ENCODE data around the gene PIK3CG. TPM values are rescaled to one million over a fixed set of nuclear protein-coding genes. Genes with fewer than 3 reads are reported as not detected.
"Not testable (repeated sequence)": the region's sequence is repeated elsewhere in the genome, so short reads cannot be mapped to it uniquely, and the experiment has no call there.

PIK3CG gene
- total RNA-seq, 2 donors from 2014 or later, result 0.11 TPM; not detected in 1

DNA sequence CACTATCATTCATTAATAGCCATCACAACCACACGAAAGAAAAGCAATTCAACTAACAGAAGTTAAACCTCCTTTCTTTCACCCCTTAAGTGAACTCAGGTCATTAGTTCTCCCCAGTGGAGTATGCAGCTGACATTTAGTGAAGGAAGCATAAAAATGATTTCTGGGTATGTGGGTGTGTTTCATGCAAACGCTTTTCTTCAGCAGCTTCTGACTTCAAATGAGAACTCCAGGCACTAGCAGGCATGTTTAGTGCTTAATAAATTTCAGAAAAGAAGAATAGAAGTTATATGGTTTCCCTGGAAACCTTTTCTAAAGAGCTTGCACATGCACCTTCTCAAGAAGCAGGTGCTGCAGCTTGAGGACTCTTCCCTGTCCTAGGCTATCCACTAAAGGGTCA, 62.5 kb downstream of the PIK3CG start:
- Histone ChIP-seq H3K4me3 (ENCODE audit: low read length) (no peak overlapping the region), H3K4me1 (ENCODE audit: control insufficient read depth, insufficient read depth, low read length) (no peaks in the 10 kb centered on the region), H3K27me3 (ENCODE audit: control insufficient read depth, insufficient read depth, low read length, poor library complexity, severe bottlenecking) (no peaks in the 10 kb centered on the region), H3K9ac (ENCODE audit: extremely low read depth, low read length, poor library complexity, severe bottlenecking) (no peak overlapping the region), H3K36me3 (ENCODE audit: control insufficient read depth, insufficient read depth, low read length) (no peaks in the 10 kb centered on the region), H3K9me3 (ENCODE audit: control insufficient read depth, low read length) (no peaks in the 10 kb centered on the region), H3K27ac (ENCODE audit: low read depth, low read length) (no peak overlapping the region)
- 85% methylated on average over 2 of the region's 2 CpGs; no CpG with 5 or more reads in 1 of the 2 experiments for WGBS, 2 experiments (ENCODE audit: insufficient coverage in 1 of 2, insufficient read length in 1 of 2)
- TF ChIP-seq, protein P1, sequence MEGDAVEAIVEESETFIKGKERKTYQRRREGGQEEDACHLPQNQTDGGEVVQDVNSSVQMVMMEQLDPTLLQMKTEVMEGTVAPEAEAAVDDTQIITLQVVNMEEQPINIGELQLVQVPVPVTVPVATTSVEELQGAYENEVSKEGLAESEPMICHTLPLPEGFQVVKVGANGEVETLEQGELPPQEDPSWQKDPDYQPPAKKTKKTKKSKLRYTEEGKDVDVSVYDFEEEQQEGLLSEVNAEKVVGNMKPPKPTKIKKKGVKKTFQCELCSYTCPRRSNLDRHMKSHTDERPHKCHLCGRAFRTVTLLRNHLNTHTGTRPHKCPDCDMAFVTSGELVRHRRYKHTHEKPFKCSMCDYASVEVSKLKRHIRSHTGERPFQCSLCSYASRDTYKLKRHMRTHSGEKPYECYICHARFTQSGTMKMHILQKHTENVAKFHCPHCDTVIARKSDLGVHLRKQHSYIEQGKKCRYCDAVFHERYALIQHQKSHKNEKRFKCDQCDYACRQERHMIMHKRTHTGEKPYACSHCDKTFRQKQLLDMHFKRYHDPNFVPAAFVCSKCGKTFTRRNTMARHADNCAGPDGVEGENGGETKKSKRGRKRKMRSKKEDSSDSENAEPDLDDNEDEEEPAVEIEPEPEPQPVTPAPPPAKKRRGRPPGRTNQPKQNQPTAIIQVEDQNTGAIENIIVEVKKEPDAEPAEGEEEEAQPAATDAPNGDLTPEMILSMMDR (conservative IDR thresholded peaks at IDR 0.05), result no peak
- Mint-ChIP-seq H3K36me3 (ENCODE audit: low read depth) (no peaks in the 10 kb centered on the region), H3K27ac (no peak overlapping the region), H3K4me3 (no peak overlapping the region), H3K9me3 (peaks cover 4% of the 10 kb centered on the region), H3K27me3 (ENCODE audit: insufficient read depth) (peaks cover 2% of the 10 kb centered on the region), H3K4me1 (no peaks in the 10 kb centered on the region)
- no peak for DNase-seq

DNA sequence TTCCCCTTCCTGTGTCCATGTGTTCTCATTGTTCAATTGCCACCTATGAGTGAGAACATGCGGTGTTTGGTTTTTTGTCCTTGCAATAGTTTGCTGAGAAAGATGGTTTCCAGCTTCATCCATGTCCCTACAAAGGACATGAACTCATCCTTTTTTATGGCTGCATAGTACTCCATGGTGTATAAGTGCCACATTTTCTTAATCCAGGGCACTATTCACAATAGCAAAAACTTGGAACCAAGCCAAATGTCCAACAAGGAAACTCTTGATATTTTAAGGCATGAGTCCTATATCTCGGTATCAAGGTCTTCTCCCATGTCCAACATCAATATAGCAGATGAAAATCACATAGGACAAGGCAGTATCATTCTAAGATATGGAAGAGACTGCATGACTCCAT, 64.5 kb downstream of the PIK3CG start:
- H3K27me3 Mint-ChIP-seq (ENCODE audit: insufficient read depth); H3K27ac Mint-ChIP-seq; H3K9ac ChIP-seq (ENCODE audit: extremely low read depth, low read length, poor library complexity, severe bottlenecking); H3K4me1 Mint-ChIP-seq; H3K27ac ChIP-seq (ENCODE audit: low read depth, low read length); H3K27me3 ChIP-seq (ENCODE audit: control insufficient read depth, insufficient read depth, low read length, poor library complexity, severe bottlenecking); H3K36me3 Mint-ChIP-seq (ENCODE audit: low read depth); H3K4me1 ChIP-seq (ENCODE audit: control insufficient read depth, insufficient read depth, low read length); H3K4me3 Mint-ChIP-seq; DNase-seq; H3K4me3 ChIP-seq (ENCODE audit: low read length); H3K36me3 ChIP-seq (ENCODE audit: control insufficient read depth, insufficient read depth, low read length); H3K9me3 ChIP-seq (ENCODE audit: control insufficient read depth, low read length); H3K9me3 Mint-ChIP-seq: not testable (repeated sequence)
- WGBS, 2 experiments (ENCODE audit: insufficient coverage in 1 of 2, insufficient read length in 1 of 2), result 88 to 92% methylated on average over 1 to 2 of the region's 2 CpGs

GRCh38 chr7:106936236-106936635, 71.2 kb downstream of the PIK3CG start:
- Histone ChIP-seq H3K9ac (ENCODE audit: extremely low read depth, low read length, poor library complexity, severe bottlenecking) (no peak overlapping the region), H3K4me3 (ENCODE audit: low read length) (no peak overlapping the region), H3K27ac (ENCODE audit: low read depth, low read length) (no peak overlapping the region), H3K9me3 (ENCODE audit: control insufficient read depth, low read length) (no peaks in the 10 kb centered on the region), H3K36me3 (ENCODE audit: control insufficient read depth, insufficient read depth, low read length) (no peaks in the 10 kb centered on the region), H3K4me1 (ENCODE audit: control insufficient read depth, insufficient read depth, low read length) (no peaks in the 10 kb centered on the region), H3K27me3 (ENCODE audit: control insufficient read depth, insufficient read depth, low read length, poor library complexity, severe bottlenecking) (no peaks in the 10 kb centered on the region)
- Mint-ChIP-seq H3K27ac (no peak overlapping the region), H3K9me3 (peaks cover 15% of the 10 kb centered on the region), H3K36me3 (ENCODE audit: low read depth) (no peaks in the 10 kb centered on the region), H3K27me3 (ENCODE audit: insufficient read depth) (peaks cover 28% of the 10 kb centered on the region), H3K4me3 (no peak overlapping the region), H3K4me1 (no peaks in the 10 kb centered on the region)
- DNase-seq, result no peak
- WGBS, 2 experiments (ENCODE audit: insufficient coverage in 1 of 2, insufficient read length in 1 of 2), result 91 to 95% methylated on average over 4 to 6 of the region's 6 CpGs
- TF ChIP-seq, protein P1 (conservative IDR thresholded peaks at IDR 0.05), result no peak

- H3K36me3 ChIP-seq (ENCODE audit: control insufficient read depth, insufficient read depth, low read length); H3K4me1 ChIP-seq (ENCODE audit: control insufficient read depth, insufficient read depth, low read length); H3K27ac ChIP-seq (ENCODE audit: low read depth, low read length); H3K36me3 Mint-ChIP-seq (ENCODE audit: low read depth); H3K9me3 ChIP-seq (ENCODE audit: control insufficient read depth, low read length); H3K27ac Mint-ChIP-seq; H3K4me1 Mint-ChIP-seq; H3K27me3 ChIP-seq (ENCODE audit: control insufficient read depth, insufficient read depth, low read length, poor library complexity, severe bottlenecking); H3K4me3 ChIP-seq (ENCODE audit: low read length); H3K4me3 Mint-ChIP-seq; DNase-seq; H3K9ac ChIP-seq (ENCODE audit: extremely low read depth, low read length, poor library complexity, severe bottlenecking): not testable (repeated sequence)
- WGBS, 2 experiments (ENCODE audit: insufficient coverage in 1 of 2, insufficient read length in 1 of 2), result 94 to 95% methylated on average over 2 to 7 of the region's 7 CpGs
- peaks cover 15% of the 10 kb centered on the region for H3K9me3 Mint-ChIP-seq
- H3K27me3 Mint-ChIP-seq (ENCODE audit: insufficient read depth), result peaks cover 28% of the 10 kb centered on the region
Observed at GRCh38 chr7:106938122-106938521, 73.0 kb downstream of the PIK3CG start.

Measured in endodermal cell (in vitro differentiated cells).